CD1c-positive myeloid dendritic cell (primary cell): ENCODE measurements around the gene TPD52L2.
A peak's percentile ranks its signal among the peaks of the same experiment; 100 is the strongest.

Source experiments
- DNase-seq: peaks from one replicate; pipeline ENCODE4 v3.0.0-alpha.2; 2016; ENCODE audit errors: extremely low spot score

The TPD52L2 gene

GRCh38 chr20:63864978-63865640 lies at the start of gene TPD52L2:
TPD52L2 (plus strand) TSS chr20:63865270; CDS start chr20:63865366, 96 bp downstream.
- peak; percentile 99 for DNase-seq

DNA sequence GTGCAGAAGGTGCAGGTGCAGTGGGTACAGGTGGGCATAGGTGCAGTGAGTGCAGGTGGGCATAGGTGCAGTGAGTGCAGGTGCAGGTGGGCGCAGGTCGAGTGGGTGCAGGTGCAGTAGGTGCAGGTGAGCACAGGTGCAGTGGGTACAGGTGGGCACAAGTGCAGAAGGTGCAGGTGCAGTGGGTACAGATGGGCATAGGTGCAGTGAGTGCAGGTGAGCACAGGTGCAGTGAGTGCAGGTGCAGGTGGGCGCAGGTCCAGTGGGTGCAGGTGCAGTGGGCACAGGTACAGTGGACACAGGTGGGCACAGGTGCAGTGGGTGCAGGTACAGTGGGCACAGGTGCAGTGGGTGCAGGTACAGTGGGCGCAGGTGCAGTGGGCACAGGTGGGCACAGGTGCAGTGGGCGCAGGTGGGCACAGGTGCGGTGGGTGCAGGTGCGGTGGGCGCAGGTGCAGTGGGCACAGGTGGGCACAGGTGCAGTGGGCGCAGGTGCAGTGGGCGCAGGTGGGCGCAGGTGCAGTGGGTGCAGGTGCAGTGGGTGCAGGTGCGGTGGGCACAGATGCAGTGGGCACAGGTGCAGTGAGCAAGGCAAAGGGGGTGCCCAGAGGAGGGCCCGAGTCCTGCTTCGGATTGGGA lies 49.3 kb upstream of the TPD52L2 start:
- no peak for DNase-seq

DNA sequence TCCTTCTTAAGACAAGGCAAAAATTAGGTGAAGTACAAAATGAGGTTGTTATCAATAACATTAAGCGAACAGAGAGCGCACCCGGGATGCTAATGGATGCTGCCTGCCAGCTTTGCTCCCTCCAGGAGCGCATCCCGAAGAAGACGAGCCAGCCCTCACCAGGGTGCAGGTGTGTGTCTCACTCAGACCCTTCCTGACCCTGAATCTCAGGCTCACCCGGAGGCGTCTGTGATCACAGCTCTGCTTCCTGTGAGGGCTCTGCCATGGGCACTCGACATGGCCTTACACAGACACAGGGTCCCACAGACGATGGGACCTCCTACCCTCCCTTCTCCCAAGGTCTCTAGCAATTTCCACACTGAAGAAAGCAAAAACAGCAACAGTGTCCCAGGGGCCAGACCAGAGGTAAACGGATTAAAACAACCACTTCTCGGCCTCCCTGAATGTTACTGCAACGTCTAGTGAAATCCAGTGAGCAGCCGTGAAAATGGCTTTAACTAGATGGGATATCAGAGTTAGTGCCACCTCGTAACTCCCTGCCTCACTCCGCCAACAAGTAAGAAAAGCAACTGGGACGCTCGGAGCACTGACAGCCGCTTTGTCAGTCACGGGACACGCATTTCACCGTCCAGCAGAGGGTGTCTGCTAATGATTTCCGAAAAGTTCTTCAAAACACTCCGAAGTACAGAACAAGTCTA lies 45.7 kb upstream of the TPD52L2 start:
- DNase-seq = no peak

GRCh38 chr20:63821811-63822210 lies 43.3 kb upstream of the TPD52L2 start:
- DNase-seq = peak; percentile 31

GRCh38 chr20:63822276-63822696 lies 42.8 kb upstream of the TPD52L2 start:
- peak; percentile 92 for DNase-seq

- DNase-seq = no peak
Observed at GRCh38 chr20:63823691-63824311, 41.3 kb upstream of the TPD52L2 start.

DNA sequence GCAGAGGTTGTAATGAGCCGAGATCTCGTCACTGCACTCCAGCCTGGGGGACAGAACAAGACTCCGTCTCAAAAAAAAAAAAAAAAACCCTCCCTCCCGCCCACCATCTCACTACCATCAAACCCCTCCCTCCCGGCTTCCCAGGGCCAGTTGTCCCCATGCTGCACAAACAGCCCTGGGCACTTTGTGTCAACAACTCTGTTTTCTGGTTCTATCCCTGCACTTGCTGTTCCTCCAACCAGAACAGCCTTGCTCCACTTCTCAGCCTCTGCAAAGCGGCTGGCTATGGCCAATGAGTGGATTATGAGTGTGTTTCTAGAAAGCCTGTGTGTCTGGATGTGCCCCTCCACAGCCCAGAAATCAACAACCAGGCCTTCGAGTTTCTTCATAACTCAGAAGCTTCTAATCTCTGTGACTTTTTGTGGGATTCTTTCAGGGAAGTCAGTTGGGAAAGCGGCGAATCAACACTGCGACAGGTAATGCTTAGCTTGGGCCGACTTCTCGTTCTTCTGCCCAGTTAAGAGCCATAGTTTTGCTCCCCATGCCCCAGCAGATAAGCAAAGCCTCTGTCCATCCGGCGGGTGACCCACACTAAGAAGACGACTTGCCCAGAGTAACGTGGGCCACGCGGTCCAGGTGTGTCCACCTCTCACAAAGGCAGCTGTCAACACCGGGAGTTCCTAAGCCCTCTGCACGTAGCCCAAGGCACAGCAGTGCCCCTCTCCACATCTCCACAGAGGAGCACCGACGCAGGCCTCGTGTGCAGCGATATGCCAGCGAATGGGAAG lies 39.5 kb upstream of the TPD52L2 start:
- DNase-seq = no peak

GRCh38 chr20:63826753-63827152 lies 38.3 kb upstream of the TPD52L2 start:
- no peak for DNase-seq

DNA sequence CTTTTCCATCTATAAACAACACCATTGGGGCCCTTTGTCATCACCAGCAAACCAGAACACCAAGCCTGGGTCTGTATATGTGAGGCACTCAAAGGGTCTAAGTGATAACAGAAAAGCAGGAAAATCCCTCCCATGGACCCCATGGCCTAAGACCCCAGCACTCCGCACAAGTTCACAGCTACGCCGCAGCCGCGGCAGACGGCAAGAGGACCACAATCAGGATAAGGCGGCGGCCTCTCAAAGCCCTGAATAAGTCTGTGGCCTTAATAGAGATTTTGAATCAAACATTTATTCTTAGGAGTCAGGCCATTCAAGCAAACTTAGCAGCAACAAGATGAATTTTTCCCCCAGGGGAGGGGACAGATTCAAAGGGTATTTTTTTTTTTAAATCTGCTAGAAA lies 36.9 kb upstream of the TPD52L2 start:
- DNase-seq = no peak

DNA sequence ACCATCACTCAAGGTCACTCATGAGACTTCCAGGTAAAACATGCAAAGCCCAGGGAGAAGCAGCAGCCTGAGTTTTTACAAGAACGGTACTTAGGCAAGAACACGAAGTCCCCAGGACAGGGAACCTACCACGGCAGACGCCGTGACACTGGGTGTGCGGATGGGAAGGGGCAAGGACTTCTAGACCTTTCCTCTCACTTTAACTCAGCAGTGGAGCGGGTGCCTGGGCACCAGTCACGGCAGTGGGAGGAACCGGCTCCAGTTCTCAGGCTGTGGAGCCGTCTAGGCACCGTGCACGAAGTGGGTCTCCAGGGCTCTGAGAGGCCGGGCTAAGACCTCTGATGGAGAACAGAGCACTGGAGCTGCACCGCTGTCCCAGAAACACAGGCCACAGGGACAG lies 36.5 kb upstream of the TPD52L2 start:
- DNase-seq = no peak

GRCh38 chr20:63828951-63829350 lies 36.1 kb upstream of the TPD52L2 start:
- no peak for DNase-seq

- DNase-seq = peak; percentile 37
Observed at GRCh38 chr20:63829603-63829944, 35.5 kb upstream of the TPD52L2 start.

- DNase-seq = peak; percentile 25
Observed at GRCh38 chr20:63829945-63830835, 34.9 kb upstream of the TPD52L2 start.

DNA sequence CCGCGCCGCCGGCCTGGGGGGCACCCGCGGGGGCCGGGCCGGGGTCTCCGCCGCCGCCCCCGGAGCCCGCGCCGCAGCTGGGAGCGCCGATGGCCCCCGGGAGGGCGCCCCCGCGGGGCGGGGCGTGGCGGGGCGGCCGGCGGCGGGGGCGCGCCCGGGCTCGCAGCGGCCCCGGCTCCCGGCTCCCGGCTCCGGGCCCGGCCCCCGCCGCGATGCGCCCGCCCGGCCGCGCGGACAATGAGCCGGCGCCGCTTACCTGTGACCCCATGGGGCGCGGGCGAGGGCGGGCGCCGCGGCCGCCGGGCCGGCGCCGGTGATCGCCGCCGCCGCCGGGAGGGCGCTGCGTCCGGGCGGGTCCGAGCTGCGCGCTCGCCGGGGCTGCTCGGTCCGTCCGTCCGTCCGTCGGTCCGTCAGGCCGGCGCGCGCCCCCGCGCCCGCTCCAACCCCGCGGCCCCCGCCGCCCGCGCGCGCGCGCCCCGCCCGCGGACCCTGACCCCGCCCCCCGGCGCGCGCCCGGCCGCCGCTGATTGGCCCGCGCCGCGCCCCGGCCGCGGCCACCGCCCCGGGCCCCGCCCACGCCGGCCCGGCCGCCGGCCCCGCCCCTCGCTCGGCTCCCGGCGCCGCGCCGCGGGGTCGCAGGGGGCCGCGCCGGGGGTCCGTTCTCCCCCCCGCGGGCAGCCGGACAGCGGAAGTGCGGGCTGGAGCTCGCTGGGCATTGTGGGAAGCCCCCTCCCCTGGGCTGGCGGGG lies 34.1 kb upstream of the TPD52L2 start, which contains the start of gene ZBTB46:
TSS of gene ZBTB46 (minus strand) at position 424 of the 748 bp plus-strand sequence. CDS start 40,507 bp downstream, outside the sequence.
- peak; percentile 67 for DNase-seq

DNA sequence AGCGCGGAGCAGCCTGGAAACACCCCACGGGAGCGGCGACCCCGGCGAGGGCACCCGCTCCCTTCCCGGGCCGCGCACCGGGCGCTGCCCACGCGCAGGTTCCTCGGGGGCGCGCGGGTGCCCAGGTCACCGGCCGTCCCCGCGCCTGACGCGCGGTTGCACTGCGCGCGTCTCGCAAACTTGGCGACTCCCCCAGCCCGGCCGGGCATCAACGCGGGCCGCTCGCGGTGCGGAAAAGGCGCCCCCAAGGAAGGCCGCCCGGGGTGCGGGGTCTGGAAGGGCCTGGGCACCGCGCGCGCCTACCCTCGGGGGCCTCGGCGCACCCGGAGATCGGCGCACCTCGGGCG lies 33.5 kb upstream of the TPD52L2 start:
- DNase-seq = peak; percentile 42

DNA sequence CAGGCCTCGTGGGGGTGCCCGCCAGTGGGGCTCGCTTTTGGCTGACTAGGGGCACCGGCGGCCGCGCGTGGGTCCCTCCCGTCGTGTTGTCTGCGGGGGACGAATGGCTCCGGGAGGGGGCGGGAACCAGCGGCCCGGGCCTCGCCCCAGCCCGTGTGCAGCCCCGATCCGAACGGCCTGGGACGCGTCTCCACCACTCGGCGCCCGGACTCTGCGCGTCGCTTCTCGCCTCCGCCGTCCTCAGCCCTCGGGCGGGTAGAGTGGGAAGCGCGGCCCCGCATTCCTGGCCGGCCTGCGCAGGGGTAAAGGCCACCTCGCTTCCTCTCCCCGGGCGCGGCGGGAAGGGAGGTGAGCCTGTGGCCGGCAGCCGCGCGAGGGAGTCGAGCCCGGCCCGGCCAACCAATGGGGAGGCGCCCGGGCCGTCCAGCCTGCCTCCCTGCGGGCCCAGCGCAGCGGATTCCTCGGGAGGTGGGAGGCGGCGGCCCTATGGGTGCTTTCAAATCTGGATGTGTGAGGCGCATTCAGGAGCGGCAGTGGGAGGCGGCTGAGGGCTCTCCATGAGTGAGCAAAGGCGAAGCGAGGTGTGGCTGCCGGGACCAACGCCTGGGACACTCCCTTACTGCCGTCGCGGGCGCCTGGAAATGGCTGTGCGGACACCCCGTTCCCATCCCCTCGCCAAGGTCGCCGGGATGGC lies 32.9 kb upstream of the TPD52L2 start:
- DNase-seq = peak; percentile 69

- no peak for DNase-seq
Observed at GRCh38 chr20:63833776-63834490, 31.1 kb upstream of the TPD52L2 start.

DNA sequence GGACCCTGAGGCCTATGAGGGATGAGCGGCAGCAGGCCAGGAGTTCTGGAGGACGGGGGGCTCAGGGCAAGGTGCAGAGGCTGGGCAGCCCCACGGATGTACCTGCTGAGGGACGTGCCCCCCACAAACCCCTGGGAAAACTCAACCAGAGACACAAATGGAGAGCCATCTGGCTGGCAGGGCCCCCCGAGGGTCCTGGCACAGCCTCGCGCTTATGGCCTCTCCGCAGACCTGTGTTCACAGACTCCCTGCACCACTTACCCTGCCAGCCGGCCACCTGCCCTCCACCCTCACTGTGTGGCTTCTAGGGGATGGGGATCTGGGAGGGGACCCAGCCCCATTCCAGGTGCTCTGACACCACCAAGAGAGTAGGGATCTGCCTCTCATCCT lies 30.6 kb upstream of the TPD52L2 start:
- DNase-seq = no peak
